ENCODE results near the gene DCAKD. TPM values are rescaled to one million over a fixed set of nuclear protein-coding genes. Genes with fewer than 3 reads are reported as not detected.

Gene DCAKD
- polyA plus RNA-seq, 1 experiment, result 44.2 TPM

GRCh38 chr17:45088741-45089140 lies 37.3 kb upstream of the DCAKD start:
- TF ChIP-seq CTCF (IDR thresholded peaks at IDR 0.05; ENCODE audit: insufficient read depth, low read depth, low read length), result no peak
- H3K27me3 ChIP-seq (ENCODE audit: control insufficient read depth, insufficient read depth, low read length), result no peaks in the 10 kb centered on the region
- CTCF ChIA-PET, result interaction anchor here (0.9 to 1.8 kb wide), 2 partner anchors 11 to 16 kb away, joined by 3 to 7 read pairs; no protein-coding TSS in a partner anchor
- peaks cover 11% of the 10 kb centered on the region for H3K36me3 ChIP-seq (ENCODE audit: control insufficient read depth, insufficient read depth, low read length)
- POLR2A ChIA-PET, result no interaction called here
- DNase-seq (ENCODE audit: low read depth), result no peak
- no peak overlapping the region for H3K4me3 ChIP-seq (ENCODE audit: low read depth, low read length)

- TF ChIP-seq CTCF (IDR thresholded peaks at IDR 0.05; ENCODE audit: insufficient read depth, low read depth, low read length), result no peak
- no peak overlapping the region for H3K4me3 ChIP-seq (ENCODE audit: low read depth, low read length)
- ChIA-PET CTCF (interaction anchor here (0.9 to 1.8 kb wide), 4 partner anchors 8 to 47 kb away, joined by 3 to 7 read pairs (median 6); partner anchors contain the start of gene ACBD4), POLR2A (no interaction called here)
- H3K36me3 ChIP-seq (ENCODE audit: control insufficient read depth, insufficient read depth, low read length), result peaks cover 14% of the 10 kb centered on the region
- H3K27me3 ChIP-seq (ENCODE audit: control insufficient read depth, insufficient read depth, low read length), result no peaks in the 10 kb centered on the region
- DNase-seq (ENCODE audit: low read depth), result no peak
Measured at GRCh38 chr17:45087978-45088377, 36.5 kb upstream of the DCAKD start.

- DNase-seq (ENCODE audit: low read depth), result no peak
- no peaks in the 10 kb centered on the region for H3K27me3 ChIP-seq (ENCODE audit: control insufficient read depth, insufficient read depth, low read length)
- TF ChIP-seq CTCF (IDR thresholded peaks at IDR 0.05; ENCODE audit: insufficient read depth, low read depth, low read length), result no peak
- CTCF ChIA-PET, result interaction anchor here (0.9 to 1.8 kb wide), 4 partner anchors 8 to 48 kb away, joined by 3 to 7 read pairs (median 6); partner anchors contain the start of gene ACBD4
- no peak overlapping the region for H3K4me3 ChIP-seq (ENCODE audit: low read depth, low read length)
- peaks cover 14% of the 10 kb centered on the region for H3K36me3 ChIP-seq (ENCODE audit: control insufficient read depth, insufficient read depth, low read length)
- POLR2A ChIA-PET, result no interaction called here
Measured at GRCh38 chr17:45087504-45087975, 36.1 kb upstream of the DCAKD start.

GRCh38 chr17:45086865-45087503 lies 35.6 kb upstream of the DCAKD start:
- ChIA-PET POLR2A (no interaction called here), CTCF (interaction anchor here (1.4 to 1.8 kb wide), 3 partner anchors 9 to 48 kb away, joined by 4 to 7 read pairs (median 7); partner anchors contain the start of gene ACBD4)
- no peaks in the 10 kb centered on the region for H3K27me3 ChIP-seq (ENCODE audit: control insufficient read depth, insufficient read depth, low read length)
- TF ChIP-seq CTCF (IDR thresholded peaks at IDR 0.05; ENCODE audit: insufficient read depth, low read depth, low read length), result no peak
- no peak overlapping the region for H3K4me3 ChIP-seq (ENCODE audit: low read depth, low read length)
- no peak for DNase-seq (ENCODE audit: low read depth)
- peaks cover 13% of the 10 kb centered on the region for H3K36me3 ChIP-seq (ENCODE audit: control insufficient read depth, insufficient read depth, low read length)

DNA sequence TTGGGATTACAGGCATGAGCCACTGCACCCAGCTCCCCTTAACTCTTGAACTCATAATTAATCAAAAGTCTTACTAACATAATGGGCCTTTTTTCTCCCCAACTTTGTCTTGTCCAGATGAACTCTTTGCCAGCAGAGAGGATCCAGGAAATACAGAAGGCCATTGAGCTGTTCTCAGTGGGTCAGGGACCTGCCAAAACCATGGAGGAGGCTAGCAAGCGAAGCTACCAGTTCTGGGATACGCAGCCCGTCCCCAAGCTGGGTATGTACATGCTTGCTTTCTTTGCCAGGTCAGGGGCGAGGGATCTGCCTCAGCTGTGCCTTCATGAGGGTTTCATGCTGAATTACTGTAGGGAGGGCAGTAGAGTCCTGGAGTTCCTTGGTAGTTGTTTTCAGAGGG lies 35.0 kb upstream of the DCAKD start:
- no peak for TF ChIP-seq CTCF (IDR thresholded peaks at IDR 0.05; ENCODE audit: insufficient read depth, low read depth, low read length)
- ChIA-PET CTCF (interaction anchor here (1.8 kb wide), 1 partner anchor 49 kb away, joined by 7 read pairs; the partner anchor contains the start of gene ACBD4), POLR2A (no interaction called here)
- no peak for DNase-seq (ENCODE audit: low read depth)
- Histone ChIP-seq H3K27me3 (ENCODE audit: control insufficient read depth, insufficient read depth, low read length) (no peaks in the 10 kb centered on the region), H3K36me3 (ENCODE audit: control insufficient read depth, insufficient read depth, low read length) (peaks cover 16% of the 10 kb centered on the region), H3K4me3 (ENCODE audit: low read depth, low read length) (no peak overlapping the region)
